Inferior parietal cortex (tissue), 1 donor: Measurements from ENCODE around the gene WDR86.

Source experiments
- DNase-seq: peaks from one replicate; pipeline ENCODE4 v3.0.0-alpha.2; 2016; ENCODE audit errors: extremely low spot score

WDR86 gene

GRCh38 chr7:151427705-151428377, 18.0 kb upstream of the WDR86 start:
- DNase-seq: no peak

GRCh38 chr7:151426904-151427704, 17.3 kb upstream of the WDR86 start:
- no peak for DNase-seq

DNA sequence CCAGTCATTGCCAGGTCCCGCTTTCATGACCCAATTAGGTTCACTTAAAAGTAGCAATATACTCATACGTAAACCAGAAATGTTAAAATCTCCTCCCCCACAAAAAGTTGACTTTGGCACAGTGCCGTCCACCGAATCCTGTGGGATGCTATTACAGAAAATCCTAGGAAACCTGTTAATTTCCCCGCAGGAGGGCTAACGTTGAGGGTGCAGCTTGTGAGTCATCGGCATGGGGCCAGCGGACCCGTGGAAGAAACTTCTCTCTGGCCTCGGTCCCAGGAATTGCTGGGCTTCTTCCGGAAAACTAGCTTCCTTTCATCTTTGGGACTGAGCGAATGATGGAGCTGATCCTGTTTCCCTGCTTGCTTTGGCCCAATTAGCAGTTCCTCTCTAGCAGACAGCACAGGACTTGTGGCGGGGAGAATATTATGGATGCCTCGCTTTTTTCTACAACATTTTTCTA, 16.6 kb upstream of the WDR86 start:
- no peak for DNase-seq

GRCh38 chr7:151425670-151426440, 16.0 kb upstream of the WDR86 start:
- DNase-seq: no peak

GRCh38 chr7:151424799-151425198, 15.0 kb upstream of the WDR86 start:
- DNase-seq: no peak

DNA sequence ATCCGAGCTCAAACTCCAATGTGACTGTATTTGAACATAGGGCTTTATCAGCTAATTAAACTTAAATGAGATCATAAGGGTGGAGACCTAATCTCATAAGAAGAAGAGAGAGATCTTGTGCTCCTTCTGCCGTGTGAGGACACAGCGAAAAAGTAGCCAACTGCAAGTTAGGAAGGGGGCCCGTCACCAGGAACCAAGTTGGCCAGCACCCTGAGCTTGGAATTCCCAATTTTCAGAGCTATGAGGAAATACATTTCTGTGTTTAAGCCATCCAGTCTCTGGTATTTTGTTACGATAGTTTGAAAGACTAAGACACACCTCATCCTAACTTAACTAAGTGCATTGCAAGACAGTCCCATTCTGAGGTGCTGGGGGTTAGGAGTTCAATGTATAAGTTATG, 14.1 kb upstream of the WDR86 start:
- no peak for DNase-seq

DNA sequence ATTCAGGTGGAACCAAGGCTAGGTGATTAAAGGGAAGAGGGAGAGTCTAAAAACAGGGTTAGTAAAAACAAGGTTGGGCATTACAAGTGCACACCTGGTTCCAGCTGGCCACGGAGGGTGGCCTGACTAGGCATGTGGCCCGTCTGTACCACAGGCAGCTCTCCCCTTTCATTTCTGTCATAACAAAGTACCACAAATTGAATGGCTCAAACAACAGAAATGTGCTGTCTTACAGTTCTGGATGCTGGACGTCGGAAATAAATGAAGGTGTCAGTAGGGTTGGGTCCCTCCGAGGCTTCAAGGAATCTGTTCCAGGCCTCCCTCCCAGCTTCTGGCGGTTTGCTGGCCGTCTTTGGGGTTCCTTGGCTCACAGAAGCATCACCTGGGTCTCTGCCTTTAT, 13.4 kb upstream of the WDR86 start:
- no peak for DNase-seq

- no peak for DNase-seq
These were observed 12.4 kb upstream of the WDR86 start for GRCh38 chr7:151422212-151422611.

DNA sequence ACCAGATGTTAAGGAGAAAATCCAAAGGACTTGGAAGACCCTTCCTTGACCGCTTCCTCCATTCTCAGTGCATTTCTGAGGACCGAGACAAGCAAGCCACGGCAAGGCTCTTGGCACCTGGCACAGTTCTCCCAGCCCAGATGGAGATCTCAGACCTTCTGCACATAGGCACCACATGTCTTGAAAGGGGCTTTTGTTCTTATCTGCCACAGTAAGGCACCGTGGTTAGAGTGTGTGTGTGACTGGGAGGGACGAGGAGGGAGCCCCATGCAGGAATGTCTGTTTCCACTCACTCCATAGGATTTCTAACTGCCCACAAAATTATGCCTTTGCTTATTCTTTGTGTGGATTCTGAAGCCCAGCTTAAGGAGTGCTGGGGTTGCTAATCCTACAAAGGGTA, 10.3 kb upstream of the WDR86 start:
- DNase-seq: no peak

DNA sequence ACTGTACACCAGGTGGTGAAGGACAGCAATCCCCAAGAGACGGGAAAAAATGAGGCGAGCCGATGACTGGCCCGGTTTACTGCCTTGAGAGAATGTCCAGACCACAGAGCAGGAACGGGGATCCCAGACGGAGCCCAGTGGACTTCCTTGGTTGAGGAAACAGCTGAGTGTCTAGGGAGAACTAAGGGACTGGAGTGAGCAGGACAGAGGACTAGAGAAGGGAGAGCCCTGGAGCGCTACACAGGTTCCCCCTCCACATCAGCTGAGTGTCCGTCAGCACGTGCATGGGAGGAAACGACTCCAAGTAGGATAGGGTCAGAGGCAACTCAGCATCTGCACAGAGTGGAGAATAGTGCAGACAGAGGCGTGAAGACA, 7.1 kb upstream of the WDR86 start:
- DNase-seq: no peak

DNA sequence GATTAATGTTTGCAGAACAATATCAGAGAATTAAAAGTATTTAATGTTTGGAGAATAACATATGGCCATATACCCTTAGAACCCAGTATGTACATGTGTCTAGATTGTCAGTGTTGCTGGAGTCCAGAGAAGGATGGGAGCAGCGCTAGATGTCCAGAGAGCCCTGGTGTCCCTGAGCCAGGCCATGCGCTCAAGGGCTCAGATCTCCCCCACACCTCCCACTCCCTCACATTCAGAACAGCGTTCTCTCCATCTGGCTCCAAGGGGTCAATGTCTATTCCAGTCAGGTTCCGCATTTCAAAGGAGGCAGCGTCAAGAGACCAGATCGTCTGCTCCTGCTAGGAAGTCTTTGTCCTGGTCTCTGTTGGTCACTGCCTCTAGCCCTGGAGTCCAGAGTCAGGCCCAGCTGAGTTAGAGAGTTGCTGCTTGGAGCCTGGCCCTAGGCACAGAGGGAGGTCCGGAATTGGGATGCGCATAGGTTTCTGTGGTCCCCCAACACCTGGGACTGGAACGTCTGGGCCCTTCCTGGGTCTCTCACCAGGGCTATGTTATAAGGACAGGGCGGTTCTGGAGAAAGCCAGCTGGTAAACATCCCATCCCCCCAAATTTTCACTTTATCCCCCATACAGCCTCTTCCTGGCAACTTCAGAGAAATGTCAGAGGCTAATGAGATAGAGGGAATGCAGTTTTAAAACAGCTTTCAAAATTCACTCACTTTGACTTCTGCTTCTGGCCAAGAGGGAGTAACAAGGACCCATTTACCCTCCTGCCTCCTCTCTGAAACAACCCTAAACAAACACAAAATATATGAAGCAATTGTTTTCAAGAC, 6.5 kb upstream of the WDR86 start:
- DNase-seq: no peak

DNA sequence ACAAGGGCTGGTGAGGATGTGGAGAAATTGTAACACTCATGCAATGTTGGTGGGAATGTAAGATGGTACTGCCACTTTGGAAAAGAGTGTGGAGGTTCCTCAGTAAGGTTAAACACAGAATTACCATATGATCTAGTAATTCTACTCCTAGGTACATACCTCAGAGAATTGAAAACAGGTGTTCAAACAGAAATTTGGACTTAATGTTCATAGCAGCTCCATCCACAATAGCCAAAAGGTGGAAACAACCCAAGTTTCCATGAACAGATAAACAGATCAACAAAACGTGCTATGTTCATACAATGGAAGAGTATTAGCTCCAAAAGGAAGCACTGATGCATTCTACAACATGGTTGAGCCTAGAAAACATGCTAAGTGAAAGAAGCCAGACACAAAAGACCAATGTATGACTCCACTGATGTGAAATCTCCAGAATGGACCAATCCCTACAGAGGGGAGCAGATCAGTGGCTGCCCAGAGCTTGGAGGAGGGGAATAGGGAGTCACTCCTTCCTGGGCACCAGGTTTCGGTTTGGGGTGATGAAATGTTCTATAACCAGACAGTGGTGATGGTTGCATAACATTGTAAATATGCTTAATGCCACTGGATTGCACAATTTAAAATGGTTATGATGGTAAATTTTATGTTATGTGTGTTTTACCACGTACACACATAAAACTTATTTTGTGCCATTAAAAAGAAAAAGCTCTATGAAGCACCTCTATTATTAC, 5.7 kb upstream of the WDR86 start:
- no peak for DNase-seq

DNA sequence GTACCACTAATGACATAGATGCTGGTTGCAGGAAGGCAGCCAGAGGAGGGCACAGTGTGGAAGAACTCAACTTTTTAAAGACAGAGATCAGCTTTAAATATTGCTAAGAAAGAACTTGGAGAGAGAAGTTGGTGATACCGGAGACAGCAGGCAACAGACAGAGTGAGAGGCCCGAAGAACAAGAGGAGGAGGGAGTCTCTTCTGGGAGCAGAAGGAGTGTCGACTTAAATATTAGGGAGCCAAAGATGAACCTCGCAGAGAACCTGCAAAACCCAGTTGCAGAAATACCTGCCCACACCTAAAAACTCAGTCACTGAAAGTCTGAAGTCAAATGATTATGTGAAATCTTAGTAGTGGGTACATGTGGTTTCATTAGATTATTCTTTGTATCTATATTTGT, 3.4 kb upstream of the WDR86 start:
- no peak for DNase-seq

DNA sequence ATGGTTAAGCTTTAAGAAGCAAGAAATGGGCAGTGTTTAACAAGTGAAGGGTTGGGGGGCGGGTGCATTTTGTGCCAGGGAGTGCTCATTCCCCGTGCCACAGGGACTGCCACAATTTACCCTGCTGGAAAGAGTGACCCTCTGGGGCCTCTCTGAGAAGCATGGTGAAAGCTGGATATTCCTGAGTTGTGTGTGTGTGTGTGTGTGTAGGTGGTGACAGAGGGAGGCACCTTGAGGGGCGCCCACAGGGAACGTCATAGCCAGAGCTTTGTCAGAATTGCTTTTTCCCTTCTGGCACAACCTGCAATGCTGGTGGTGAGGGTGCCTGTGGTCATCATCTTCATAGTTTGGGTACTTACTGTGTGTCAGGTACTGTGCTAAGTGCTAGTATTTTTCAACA, 2.5 kb upstream of the WDR86 start:
- DNase-seq: no peak

GRCh38 chr7:151411551-151411950, 1.7 kb upstream of the WDR86 start:
- DNase-seq: no peak

- no peak for DNase-seq
These were observed 860 bp upstream of the WDR86 start for GRCh38 chr7:151410405-151411390.

GRCh38 chr7:151408839-151409666, 785 bp downstream of the WDR86 start:
- DNase-seq: no peak

GRCh38 chr7:151408498-151408838, 1.4 kb downstream of the WDR86 start:
- DNase-seq: no peak
